ENCODE data around the gene KLF11. TPM values are rescaled to one million over a fixed set of nuclear protein-coding genes. Genes with fewer than 3 reads are reported as not detected.

Gene KLF11
- polyA plus RNA-seq, 3 donors = 21.0 to 69.8 (median 25.3) TPM

DNA sequence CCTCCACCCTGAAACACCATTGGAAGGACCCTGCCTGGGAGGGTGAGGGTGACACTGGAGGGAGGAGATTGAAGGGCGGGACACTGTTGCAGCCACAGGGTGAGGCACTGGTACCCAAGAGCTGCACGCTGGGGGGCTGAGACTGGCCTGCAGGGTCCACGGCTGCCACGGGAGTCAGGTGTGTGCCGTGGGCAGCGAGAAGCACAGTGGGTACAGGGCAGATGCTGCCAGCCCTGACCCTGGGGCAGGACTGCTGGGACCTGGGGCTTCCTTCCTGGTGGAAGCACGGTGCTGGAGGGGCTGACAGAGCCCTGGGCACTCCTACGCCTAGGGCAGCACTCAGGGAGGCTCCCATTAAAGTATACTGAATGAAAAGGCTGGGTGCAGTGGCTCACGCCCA, 20.2 kb downstream of the KLF11 start:
- Mint-ChIP-seq H3K27ac (no peak overlapping the region), H3K9me3 (peaks cover 0 to 5% (median 2%) of the 10 kb centered on the region in 7 donors), H3K4me1 (peaks cover 12% of the 10 kb centered on the region), H3K4me3 (no peak overlapping the region), H3K27me3 (ENCODE audit: low read depth in 3 of 3) (peaks cover 6 to 20% (median 12%) of the 10 kb centered on the region in 3 donors), H3K36me3 (no peaks in the 10 kb centered on the region)
- no peak for DNase-seq
- no peak overlapping the region for H3K4me2 ChIP-seq (replicated peaks; ENCODE audit: extremely low read depth, low read length, poor library complexity, severe bottlenecking)
- H3K9ac ChIP-seq (ENCODE audit: insufficient read depth, low read length, poor library complexity, severe bottlenecking) = no peak overlapping the region
- no peaks in the 10 kb centered on the region for H3K79me2 ChIP-seq (ENCODE audit: insufficient read depth, low read length)
- TF ChIP-seq, protein P1, sequence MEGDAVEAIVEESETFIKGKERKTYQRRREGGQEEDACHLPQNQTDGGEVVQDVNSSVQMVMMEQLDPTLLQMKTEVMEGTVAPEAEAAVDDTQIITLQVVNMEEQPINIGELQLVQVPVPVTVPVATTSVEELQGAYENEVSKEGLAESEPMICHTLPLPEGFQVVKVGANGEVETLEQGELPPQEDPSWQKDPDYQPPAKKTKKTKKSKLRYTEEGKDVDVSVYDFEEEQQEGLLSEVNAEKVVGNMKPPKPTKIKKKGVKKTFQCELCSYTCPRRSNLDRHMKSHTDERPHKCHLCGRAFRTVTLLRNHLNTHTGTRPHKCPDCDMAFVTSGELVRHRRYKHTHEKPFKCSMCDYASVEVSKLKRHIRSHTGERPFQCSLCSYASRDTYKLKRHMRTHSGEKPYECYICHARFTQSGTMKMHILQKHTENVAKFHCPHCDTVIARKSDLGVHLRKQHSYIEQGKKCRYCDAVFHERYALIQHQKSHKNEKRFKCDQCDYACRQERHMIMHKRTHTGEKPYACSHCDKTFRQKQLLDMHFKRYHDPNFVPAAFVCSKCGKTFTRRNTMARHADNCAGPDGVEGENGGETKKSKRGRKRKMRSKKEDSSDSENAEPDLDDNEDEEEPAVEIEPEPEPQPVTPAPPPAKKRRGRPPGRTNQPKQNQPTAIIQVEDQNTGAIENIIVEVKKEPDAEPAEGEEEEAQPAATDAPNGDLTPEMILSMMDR (IDR thresholded peaks at IDR 0.05) = no peak
- H3K36me3 ChIP-seq (replicated peaks in 1 of 2; ENCODE audit: control insufficient read depth in 1 of 2, insufficient read depth in 2 of 2, low read length in 2 of 2) = no peaks in the 10 kb centered on the region
- H3K27ac ChIP-seq (ENCODE audit: low read depth in 1 of 2, low read length in 2 of 2) = no peak overlapping the region
- 94% methylated on average over 9 of the region's 9 CpGs for WGBS (ENCODE audit: insufficient coverage)
- H4K20me1 ChIP-seq (ENCODE audit: insufficient read depth, low read length) = no peaks in the 10 kb centered on the region
- H3K4me3 ChIP-seq (replicated peaks in 1 of 3; ENCODE audit: low read depth in 2 of 3, low read length in 3 of 3) = no peak overlapping the region
- H3K27me3 ChIP-seq (ENCODE audit: control insufficient read depth in 2 of 2, insufficient read depth in 2 of 2, low read length in 2 of 2) = no peaks in the 10 kb centered on the region
- H3K4me1 ChIP-seq (ENCODE audit: control insufficient read depth in 1 of 2, insufficient read depth in 2 of 2, low read length in 2 of 2) = peaks cover 10 to 12% of the 10 kb centered on the region in 2 donors
- H3K9me3 ChIP-seq (replicated peaks in 1 of 2; ENCODE audit: control insufficient read depth in 1 of 2, insufficient read depth in 1 of 2, low read length in 2 of 2) = no peaks in the 10 kb centered on the region
- no peak overlapping the region for H2AFZ ChIP-seq (ENCODE audit: insufficient read depth, low read depth, low read length, poor library complexity, severe bottlenecking)
- intact Hi-C loops (cut with micrococcal nuclease) = no loop called here

DNA sequence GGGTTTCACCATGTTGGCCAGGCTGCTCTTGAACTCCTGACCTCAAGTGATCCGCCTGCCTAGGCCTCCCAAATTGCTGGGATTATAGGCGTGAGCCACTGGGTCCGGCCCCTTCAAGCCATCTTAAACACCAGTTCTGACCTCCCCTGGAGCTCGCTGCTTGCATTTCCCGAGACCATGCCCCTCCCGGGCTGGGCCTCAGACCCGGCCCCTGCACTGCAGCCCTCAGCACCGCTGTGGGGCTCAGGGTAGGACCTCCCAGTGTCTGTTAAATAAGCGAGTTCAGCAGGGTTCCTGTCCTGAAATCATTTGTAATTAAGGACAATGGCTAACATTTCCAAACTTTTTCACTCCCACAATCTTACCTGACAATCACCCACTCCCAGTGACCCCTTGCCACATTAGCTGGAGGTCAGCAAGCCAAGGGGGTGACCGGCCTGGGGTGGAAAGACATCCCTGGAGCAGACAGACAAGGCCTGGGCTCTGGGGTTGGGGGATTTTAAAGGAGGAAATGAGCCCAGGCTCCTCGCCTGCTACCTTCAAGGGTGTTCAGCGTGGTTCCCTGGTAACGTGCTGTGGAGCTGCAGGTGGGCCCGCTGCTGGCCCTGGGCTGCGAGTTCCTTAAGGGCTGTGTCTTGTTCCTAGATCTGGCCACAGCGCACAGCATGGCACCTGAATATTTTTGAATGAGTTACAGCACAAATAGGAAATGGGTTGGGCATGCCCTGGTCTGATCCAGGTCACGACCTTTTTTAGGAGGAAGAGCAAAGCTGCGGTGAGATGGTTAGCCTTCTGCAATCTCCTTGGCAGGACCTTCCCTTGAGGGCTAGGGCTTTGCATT, 21.8 kb downstream of the KLF11 start:
- H2AFZ ChIP-seq (ENCODE audit: insufficient read depth, low read depth, low read length, poor library complexity, severe bottlenecking) = no peak overlapping the region
- no peak overlapping the region for H3K27ac ChIP-seq (ENCODE audit: low read depth in 1 of 2, low read length in 2 of 2)
- peaks cover 0 to 5% (median 2%) of the 10 kb centered on the region in 7 donors for H3K9me3 Mint-ChIP-seq
- no peaks in the 10 kb centered on the region for H3K36me3 ChIP-seq (replicated peaks in 1 of 2; ENCODE audit: control insufficient read depth in 1 of 2, insufficient read depth in 2 of 2, low read length in 2 of 2)
- H3K79me2 ChIP-seq (ENCODE audit: insufficient read depth, low read length) = no peaks in the 10 kb centered on the region
- peak overlapping the region; percentile 22 for H3K4me2 ChIP-seq (replicated peaks; ENCODE audit: extremely low read depth, low read length, poor library complexity, severe bottlenecking)
- TF ChIP-seq, protein P1 (IDR thresholded peaks at IDR 0.05) = no peak
- H3K27me3 Mint-ChIP-seq (ENCODE audit: low read depth in 3 of 3) = peaks cover 9 to 12% (median 11%) of the 10 kb centered on the region in 3 donors
- intact Hi-C loops (cut with micrococcal nuclease) = no loop called here
- H3K36me3 Mint-ChIP-seq = no peaks in the 10 kb centered on the region
- no peaks in the 10 kb centered on the region for H3K9me3 ChIP-seq (replicated peaks in 1 of 2; ENCODE audit: control insufficient read depth in 1 of 2, insufficient read depth in 1 of 2, low read length in 2 of 2)
- H3K27me3 ChIP-seq (ENCODE audit: control insufficient read depth in 2 of 2, insufficient read depth in 2 of 2, low read length in 2 of 2) = no peaks in the 10 kb centered on the region
- peak in 2 of 3 donors; percentile 24 to 28 for DNase-seq
- H4K20me1 ChIP-seq (ENCODE audit: insufficient read depth, low read length) = no peaks in the 10 kb centered on the region
- peaks cover 10 to 12% of the 10 kb centered on the region in 2 donors for H3K4me1 ChIP-seq (ENCODE audit: control insufficient read depth in 1 of 2, insufficient read depth in 2 of 2, low read length in 2 of 2)
- no peak overlapping the region for H3K4me3 ChIP-seq (replicated peaks in 1 of 3; ENCODE audit: low read depth in 2 of 3, low read length in 3 of 3)
- 68% methylated on average over 13 of the region's 18 CpGs for WGBS (ENCODE audit: insufficient coverage)
- H3K4me1 Mint-ChIP-seq = peaks cover 12% of the 10 kb centered on the region
- H3K4me3 Mint-ChIP-seq = peak overlapping the region in 1 of 2 donors; percentile 41
- no peak overlapping the region for H3K27ac Mint-ChIP-seq
- H3K9ac ChIP-seq (ENCODE audit: insufficient read depth, low read length, poor library complexity, severe bottlenecking) = no peak overlapping the region
